Testis (tissue), 3 donors: ENCODE measurements around the gene IFI44. TPM values are rescaled to one million over a fixed set of nuclear protein-coding genes. Genes with fewer than 3 reads are reported as not detected.
A peak's percentile ranks its signal among the peaks of the same experiment; 100 is the strongest.

Source experiments
- DNase-seq: peaks from one replicate; pipeline ENCODE4 v3.0.0-alpha.2; 2019
- H3K27ac ChIP-seq, 2 donors: fragments of 200-600 bp; sonication (generic); one replicate each; pipeline ENCODE4 v1.5.1; 2019
- H3K27me3 ChIP-seq: fragments of 200-600 bp; sonication (generic); one replicate; pipeline ENCODE4 v1.5.1; 2019
- H3K36me3 ChIP-seq: fragments of 200-600 bp; sonication (generic); one replicate; pipeline ENCODE4 v1.5.1; 2017; ENCODE audit warnings: low read depth; ENCODE audit errors: missing control alignments
- H3K4me1 ChIP-seq: fragments of 200-600 bp; sonication (generic); one replicate; pipeline ENCODE4 v1.5.1; 2019
- H3K4me3 ChIP-seq, 2 donors: fragments of 200-600 bp; sonication (generic); one replicate each; pipeline ENCODE4 v1.5.1; 2017 to 2019
- H3K9me3 ChIP-seq: fragments of 200-600 bp; sonication (generic); one replicate; pipeline ENCODE4 v1.5.1; 2017
- CTCF ChIP-seq, 3 experiments: fragments of 450-650 bp in 2 of 3; fragments of 200-600 bp in 1 of 3; sonication (generic) in 1 of 3; IDR thresholded peaks; one replicate each; pipeline ENCODE4 v1.5.1; 2016 to 2019; ENCODE audit warnings: antibody characterized with exemption in 3 of 3, mild to moderate bottlenecking in 2 of 3, moderate library complexity in 1 of 3
- POLR2A ChIP-seq: fragments of 450-650 bp; IDR thresholded peaks from one replicate; pipeline ENCODE4 v1.6.1; 2017; ENCODE audit warnings: antibody characterized with exemption, mild to moderate bottlenecking, moderate library complexity
- WGBS, 2 donors: methylation state at CpG; one replicate each; pipeline ENCODE4 v1.1.5; 2018; 5-methylcytosine and 5-hydroxymethylcytosine counted together
- intact Hi-C: fragments of 100-400 bp; cut with DNase I; formaldehyde crosslinking; loops from one replicate; pipeline ENCODE4 v1.15.1; 2023; ENCODE audit warnings: low total_unique reads
- polyA plus RNA-seq: library from polyadenylated mRNA; stranded (reverse); fragments of 350-450 nt; fragmentation: Illumina TruSeq; extraction: RNeasy Lipid Tissue Mini Kit (QIAGEN cat#74804); gene quantifications from one replicate; pipeline ENCODE4 v1.2.3, GENCODE V29; 2014; ENCODE audit warnings: low read depth, low replicate concordance; ENCODE audit not compliant: insufficient read depth
- total RNA-seq, 2 donors: library from RNA; depleted of rRNA; stranded (reverse); fragments of >200 nt; gene quantifications; one replicate each; pipeline ENCODE4 v1.2.3, GENCODE V29; 2016

The IFI44 gene
- total and polyA plus RNA-seq, 3 donors from 2014 or later, result 7.5 to 17.7 (median 12.3) TPM

- WGBS, 2 donors, result 55 to 80% methylated on average over 17 of the region's 17 CpGs
- Histone ChIP-seq H3K27me3 (no peaks in the 10 kb centered on the region), H3K36me3 (no peaks in the 10 kb centered on the region), H3K4me3 (peak overlapping the region; percentile 5 to 8), H3K9me3 (no peaks in the 10 kb centered on the region), H3K4me1 (peaks cover 3% of the 10 kb centered on the region), H3K27ac (no peak overlapping the region)
- intact Hi-C loops, result no loop called here
- no peak for DNase-seq
- no peak for TF ChIP-seq POLR2A
- no peak for TF ChIP-seq CTCF (IDR thresholded peaks at IDR 0.05)
Observed at GRCh38 chr1:78652019-78652560, 2.5 kb downstream of the IFI44 start.

GRCh38 chr1:78658901-78659300 lies 9.3 kb downstream of the IFI44 start:
- WGBS, 2 donors, result 100% methylated on average over 1 of the region's 1 CpG
- H3K4me1 ChIP-seq, result no peaks in the 10 kb centered on the region
- TF ChIP-seq CTCF (IDR thresholded peaks at IDR 0.05) (no peak), POLR2A (no peak)
- H3K36me3 ChIP-seq, result no peaks in the 10 kb centered on the region
- intact Hi-C loops, result no loop called here
- no peak overlapping the region for H3K27ac ChIP-seq
- DNase-seq, result no peak
- no peak overlapping the region for H3K4me3 ChIP-seq
- no peaks in the 10 kb centered on the region for H3K9me3 ChIP-seq
- H3K27me3 ChIP-seq, result no peaks in the 10 kb centered on the region

- Histone ChIP-seq H3K27me3 (no peaks in the 10 kb centered on the region), H3K9me3 (no peaks in the 10 kb centered on the region), H3K4me3 (no peak overlapping the region), H3K36me3 (no peaks in the 10 kb centered on the region), H3K4me1 (no peaks in the 10 kb centered on the region), H3K27ac (no peak overlapping the region)
- no peak for DNase-seq
- TF ChIP-seq CTCF (IDR thresholded peaks at IDR 0.05) (no peak), POLR2A (no peak)
- WGBS, 2 donors, result 78 to 86% methylated on average over 2 of the region's 2 CpGs
- intact Hi-C loops, result no loop called here
Observed at GRCh38 chr1:78663923-78664322, 14.3 kb downstream of the IFI44 start.

GRCh38 chr1:78664763-78665162 lies 15.1 kb downstream of the IFI44 start:
- no peaks in the 10 kb centered on the region for H3K27me3 ChIP-seq
- no peak for DNase-seq
- intact Hi-C loops, result no loop called here
- TF ChIP-seq CTCF (IDR thresholded peaks at IDR 0.05) (no peak), POLR2A (no peak)
- H3K4me3 ChIP-seq, result no peak overlapping the region
- no peaks in the 10 kb centered on the region for H3K4me1 ChIP-seq
- H3K9me3 ChIP-seq, result no peaks in the 10 kb centered on the region
- WGBS, 2 donors, result 94 to 100% methylated on average over 1 of the region's 1 CpG
- no peak overlapping the region for H3K27ac ChIP-seq
- no peaks in the 10 kb centered on the region for H3K36me3 ChIP-seq

GRCh38 chr1:78665809-78666208 lies 16.2 kb downstream of the IFI44 start:
- Histone ChIP-seq H3K4me3 (no peak overlapping the region), H3K27ac (no peak overlapping the region), H3K36me3 (no peaks in the 10 kb centered on the region), H3K27me3 (no peaks in the 10 kb centered on the region), H3K9me3 (no peaks in the 10 kb centered on the region), H3K4me1 (no peaks in the 10 kb centered on the region)
- no peak for DNase-seq
- WGBS, 2 donors, result 91 to 93% methylated on average over 6 of the region's 6 CpGs
- intact Hi-C loops, result no loop called here
- no peak for TF ChIP-seq CTCF (IDR thresholded peaks at IDR 0.05)
- TF ChIP-seq POLR2A, result no peak
